Smooth muscle cell (in vitro differentiated cells): ENCODE measurements around the gene REST. TPM values are rescaled to one million over a fixed set of nuclear protein-coding genes. Genes with fewer than 3 reads are reported as not detected.

ENCODE experiments used
- DNase-seq: peaks from one replicate; lab custom pipeline; 2025; ENCODE audit not compliant: unreplicated experiment; lab: John Stamatoyannopoulos, UW
- H2AFZ ChIP-seq: fragments of 200-600 bp; sonication (generic); 2 replicates; pipeline ENCODE4 v1.6.0; 2016; ENCODE audit warnings: antibody characterized with exemption, low read depth, mild to moderate bottlenecking
- H3F3A ChIP-seq: fragments of 200-600 bp; sonication (generic); 2 replicates; pipeline ENCODE4 v1.6.0; 2017; ENCODE audit warnings: antibody characterized with exemption, low read depth
- H3K27ac ChIP-seq: fragments of 200-600 bp; sonication (generic); 2 replicates; pipeline ENCODE4 v1.5.1; 2016; ENCODE audit warnings: low read depth, mild to moderate bottlenecking
- H3K27me3 ChIP-seq: fragments of 200-600 bp; sonication (generic); 2 replicates; pipeline ENCODE4 v1.6.1; 2016; ENCODE audit warnings: low read depth, mild to moderate bottlenecking
- H3K36me3 ChIP-seq: fragments of 200-600 bp; sonication (generic); 2 replicates; pipeline ENCODE4 v1.5.1; 2016; ENCODE audit warnings: low read depth
- H3K4me1 ChIP-seq: fragments of 200-600 bp; sonication (generic); 2 replicates; pipeline ENCODE4 v1.5.1; 2016; ENCODE audit warnings: low read depth
- H3K4me2 ChIP-seq: fragments of 200-600 bp; sonication (generic); 2 replicates; pipeline ENCODE4 v1.6.0; 2016; ENCODE audit warnings: mild to moderate bottlenecking
- H3K4me3 ChIP-seq: fragments of 200-600 bp; sonication (generic); 2 replicates; pipeline ENCODE4 v1.5.1; 2016; ENCODE audit warnings: mild to moderate bottlenecking
- H3K79me2 ChIP-seq: fragments of 200-600 bp; sonication (generic); 2 replicates; pipeline ENCODE4 v1.6.0; 2016; ENCODE audit warnings: low read depth, mild to moderate bottlenecking
- H3K9ac ChIP-seq: fragments of 200-600 bp; sonication (generic); 2 replicates; pipeline ENCODE4 v1.6.0; 2016; ENCODE audit warnings: low read depth
- H3K9me3 ChIP-seq: fragments of 200-600 bp; sonication (generic); replicated peaks from 2 replicates; pipeline ENCODE4 v1.5.1; 2016; ENCODE audit warnings: low read depth
- H4K20me1 ChIP-seq: fragments of 200-600 bp; sonication (generic); 2 replicates; pipeline ENCODE4 v1.6.0; 2016; ENCODE audit warnings: low read depth
- WGBS: methylation state at CpG from one replicate; pipeline ENCODE4 v1.1.7; 2016; ENCODE audit warnings: low lambda C conversion rate; 5-methylcytosine and 5-hydroxymethylcytosine counted together
- polyA plus RNA-seq: library from polyadenylated mRNA; unstranded; fragments of >200 nt; fragmentation: Nextera tagmentation; extraction: Ambion mirVana; gene quantifications from 2 replicates; pipeline ENCODE4 v1.2.1, GENCODE V29; 2016
- total RNA-seq: library from RNA; depleted of rRNA; stranded (reverse); fragments of >200 nt; gene quantifications from 2 replicates; pipeline ENCODE4 v1.2.3, GENCODE V29; 2014
- TF ChIP-seq, protein P1 (sequence below): fragments of 200-600 bp; sonication (generic); IDR thresholded peaks from 2 replicates; pipeline ENCODE4 v1.5.1; 2017; ENCODE audit warnings: borderline replicate concordance, mild to moderate bottlenecking, antibody characterized with exemption; ENCODE audit not compliant: insufficient read depth, poor library complexity, severe bottlenecking

REST gene
- total and polyA plus RNA-seq, 2 experiments from 2014 or later = 53.8 to 70.9 TPM

DNA sequence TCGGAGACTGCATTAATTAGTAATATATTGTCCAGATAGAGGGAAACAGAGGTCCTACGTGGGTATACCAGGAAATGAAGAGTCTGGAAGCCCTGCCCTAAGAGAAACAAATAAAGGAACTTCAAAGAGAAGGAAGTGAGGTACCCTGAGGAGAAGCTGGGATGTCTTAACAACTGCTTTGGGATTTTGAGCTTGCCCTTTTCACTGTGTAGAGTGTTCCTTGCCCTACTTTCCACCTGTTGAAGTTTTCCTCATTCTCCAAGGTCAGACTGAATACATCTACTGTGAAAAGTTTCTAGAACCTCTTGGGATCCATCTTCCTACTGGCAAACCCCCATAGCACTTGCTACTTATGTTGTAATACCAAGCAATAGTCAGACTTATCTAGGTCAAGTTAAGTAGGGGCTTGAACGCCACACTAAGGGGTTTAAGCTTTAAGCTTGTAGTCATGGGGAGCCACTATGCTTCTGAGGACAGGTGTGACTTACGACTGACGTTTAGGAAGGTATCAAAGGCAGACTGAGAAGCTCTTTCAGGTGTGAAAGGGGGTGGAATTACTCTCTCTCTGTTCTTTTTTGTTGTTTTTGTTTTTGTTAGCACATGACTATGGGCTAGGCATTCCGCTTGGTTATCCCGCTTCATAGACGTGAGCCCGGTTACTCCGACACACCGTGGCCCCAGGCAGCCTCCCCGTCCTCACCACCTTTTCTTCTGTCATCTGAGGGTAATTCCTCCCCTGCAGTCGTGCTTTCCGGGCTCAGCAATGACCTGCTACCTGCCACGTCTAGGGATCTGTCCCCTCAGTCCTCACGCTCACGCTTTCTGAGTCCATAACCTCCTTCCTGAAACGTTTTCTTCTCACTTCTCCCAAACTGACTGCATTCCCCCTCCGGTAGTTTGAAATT is 959 bp upstream of the REST start:
- H3K4me3 ChIP-seq = peak overlapping the region; percentile 99
- H3K9ac ChIP-seq = no peak overlapping the region
- TF ChIP-seq, protein P1, sequence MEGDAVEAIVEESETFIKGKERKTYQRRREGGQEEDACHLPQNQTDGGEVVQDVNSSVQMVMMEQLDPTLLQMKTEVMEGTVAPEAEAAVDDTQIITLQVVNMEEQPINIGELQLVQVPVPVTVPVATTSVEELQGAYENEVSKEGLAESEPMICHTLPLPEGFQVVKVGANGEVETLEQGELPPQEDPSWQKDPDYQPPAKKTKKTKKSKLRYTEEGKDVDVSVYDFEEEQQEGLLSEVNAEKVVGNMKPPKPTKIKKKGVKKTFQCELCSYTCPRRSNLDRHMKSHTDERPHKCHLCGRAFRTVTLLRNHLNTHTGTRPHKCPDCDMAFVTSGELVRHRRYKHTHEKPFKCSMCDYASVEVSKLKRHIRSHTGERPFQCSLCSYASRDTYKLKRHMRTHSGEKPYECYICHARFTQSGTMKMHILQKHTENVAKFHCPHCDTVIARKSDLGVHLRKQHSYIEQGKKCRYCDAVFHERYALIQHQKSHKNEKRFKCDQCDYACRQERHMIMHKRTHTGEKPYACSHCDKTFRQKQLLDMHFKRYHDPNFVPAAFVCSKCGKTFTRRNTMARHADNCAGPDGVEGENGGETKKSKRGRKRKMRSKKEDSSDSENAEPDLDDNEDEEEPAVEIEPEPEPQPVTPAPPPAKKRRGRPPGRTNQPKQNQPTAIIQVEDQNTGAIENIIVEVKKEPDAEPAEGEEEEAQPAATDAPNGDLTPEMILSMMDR = no peak
- H3F3A ChIP-seq = peaks cover 9% of the 10 kb centered on the region
- peak overlapping the region; percentile 88 for H3K4me2 ChIP-seq
- H3K27me3 ChIP-seq = no peaks in the 10 kb centered on the region
- no peaks in the 10 kb centered on the region for H3K9me3 ChIP-seq
- WGBS = 8% methylated on average over 19 of the region's 19 CpGs
- H2AFZ ChIP-seq = peak overlapping the region; percentile 96
- no peak for DNase-seq
- peaks cover 25% of the 10 kb centered on the region for H4K20me1 ChIP-seq
- no peaks in the 10 kb centered on the region for H3K36me3 ChIP-seq
- peaks cover 29% of the 10 kb centered on the region for H3K79me2 ChIP-seq
- H3K27ac ChIP-seq = no peak overlapping the region
- peaks cover 21% of the 10 kb centered on the region for H3K4me1 ChIP-seq

DNA sequence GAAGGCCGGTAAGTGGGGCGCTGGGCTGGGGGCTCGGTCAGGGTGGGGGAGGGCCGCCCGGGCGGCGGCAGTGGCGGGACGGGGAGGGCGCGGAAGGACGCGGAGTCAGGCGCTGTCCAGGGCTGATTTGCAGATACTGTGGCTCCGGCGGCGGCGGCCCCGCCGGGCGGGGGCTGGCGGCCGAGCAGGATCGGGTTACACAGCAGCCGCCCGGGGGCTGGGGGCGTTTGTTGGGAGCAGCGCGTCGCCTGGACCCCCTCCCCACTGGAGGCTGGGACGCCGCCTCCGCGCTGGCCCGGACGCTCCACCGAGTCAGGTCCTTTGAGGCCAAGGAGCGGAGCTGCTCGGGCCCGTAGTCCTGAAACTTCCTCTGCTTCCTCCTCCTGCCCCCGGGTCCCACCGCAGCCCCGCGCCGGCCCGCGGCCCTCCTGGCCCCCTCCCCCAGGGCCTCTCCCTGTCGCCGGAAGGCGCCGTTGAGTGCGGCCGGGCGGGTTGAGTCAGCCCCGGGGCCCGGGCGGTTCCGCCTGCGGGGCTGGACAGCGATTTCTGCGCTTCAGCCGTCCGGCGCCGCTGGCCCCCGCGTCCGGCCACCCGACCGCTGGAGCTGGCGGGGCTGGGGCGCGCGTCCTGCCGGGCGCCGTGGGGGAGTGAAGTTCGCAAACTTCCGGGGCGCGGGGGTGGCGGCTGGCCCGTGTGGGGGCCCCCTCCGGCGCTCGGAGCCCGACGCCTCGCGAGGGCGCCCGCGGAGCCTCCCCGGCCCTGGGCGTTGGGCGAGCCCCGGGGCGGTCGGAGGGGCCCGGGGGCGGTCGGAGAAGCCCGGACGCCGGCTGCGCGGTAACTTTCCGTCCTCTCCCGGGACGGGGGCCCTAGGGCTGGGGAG is 746 bp downstream of the REST start:
- peak; percentile 78 for DNase-seq
- Histone ChIP-seq H3K9me3 (no peaks in the 10 kb centered on the region), H3K27me3 (no peaks in the 10 kb centered on the region), H3K27ac (peak overlapping the region; percentile 85), H3K9ac (peak overlapping the region; percentile 91), H3K36me3 (no peaks in the 10 kb centered on the region), H3K4me3 (peak overlapping the region; percentile 99), H3K4me2 (peak overlapping the region; percentile 88), H4K20me1 (peaks cover 42% of the 10 kb centered on the region), H3K4me1 (peaks cover 21% of the 10 kb centered on the region), H2AFZ (peak overlapping the region; percentile 93), H3F3A (peaks cover 9% of the 10 kb centered on the region), H3K79me2 (peaks cover 46% of the 10 kb centered on the region)
- TF ChIP-seq, protein P1 = no peak
- WGBS = 2% methylated on average over 42 of the region's 110 CpGs

DNA sequence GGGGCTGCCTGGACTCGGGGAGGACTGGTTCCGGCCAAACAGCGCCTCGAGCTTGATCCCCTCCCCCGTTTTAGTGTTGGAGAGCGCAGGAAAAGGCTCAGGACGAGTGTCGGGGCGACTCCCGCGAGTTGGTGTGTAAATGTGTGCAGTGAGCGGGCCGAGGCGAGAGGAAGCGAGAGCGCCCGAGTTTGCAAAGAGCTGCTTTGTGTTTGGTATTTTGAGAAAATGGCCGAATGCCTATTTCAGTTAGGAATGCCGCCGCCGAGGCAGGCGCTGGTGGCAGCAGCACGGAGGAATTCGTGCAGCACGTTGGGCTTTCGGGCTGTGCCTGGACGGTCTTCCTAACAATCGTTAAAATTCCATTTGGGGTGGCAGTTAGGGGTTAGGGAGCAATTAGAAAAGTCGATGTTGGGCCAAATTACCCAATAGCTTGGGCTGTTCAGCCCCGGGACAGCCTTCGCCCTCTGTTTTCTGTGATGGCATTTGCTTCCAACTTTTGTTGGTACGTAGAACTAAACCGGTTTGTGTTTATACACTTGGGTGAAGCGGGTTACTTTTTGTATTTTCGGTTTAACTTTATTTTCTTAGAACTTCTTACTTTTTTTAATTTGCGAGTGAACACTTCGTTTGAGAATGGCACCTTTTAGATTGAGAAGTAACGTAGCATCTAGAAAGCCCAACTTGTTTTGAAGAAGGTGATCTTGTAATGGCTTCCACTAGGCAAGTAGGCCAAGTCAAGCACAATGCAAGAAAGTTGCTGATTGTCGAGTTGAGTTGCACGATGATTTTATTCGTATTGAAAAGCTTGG is 1.6 kb downstream of the REST start:
- no peaks in the 10 kb centered on the region for H3K36me3 ChIP-seq
- DNase-seq = peak; percentile 54
- TF ChIP-seq, protein P1 = no peak
- peaks cover 21% of the 10 kb centered on the region for H3K4me1 ChIP-seq
- H3K27ac ChIP-seq = peak overlapping the region; percentile 85
- peak overlapping the region; percentile 99 for H3K4me3 ChIP-seq
- WGBS = under 1% methylated on average over 41 of the region's 41 CpGs
- peak overlapping the region; percentile 93 for H2AFZ ChIP-seq
- no peaks in the 10 kb centered on the region for H3K9me3 ChIP-seq
- H4K20me1 ChIP-seq = peaks cover 50% of the 10 kb centered on the region
- H3K27me3 ChIP-seq = no peaks in the 10 kb centered on the region
- peak overlapping the region; percentile 91 for H3K9ac ChIP-seq
- peak overlapping the region; percentile 88 for H3K4me2 ChIP-seq
- H3K79me2 ChIP-seq = peaks cover 54% of the 10 kb centered on the region
- H3F3A ChIP-seq = peaks cover 9% of the 10 kb centered on the region
